Stimulated activated CD8-positive, alpha-beta memory T cell treated with anti-CD3 and anti-CD28 coated beads, Interleukin-15, amount 100 ng/mL, for 48 hours (primary cell): ENCODE results near the gene SSTR1.

Experiments
- DNase-seq, 2 donors: peaks; one replicate each; pipeline ENCODE4 v3.0.0-alpha.2; 2020; ENCODE audit warnings: low read depth in 2 of 2

The SSTR1 gene

DNA sequence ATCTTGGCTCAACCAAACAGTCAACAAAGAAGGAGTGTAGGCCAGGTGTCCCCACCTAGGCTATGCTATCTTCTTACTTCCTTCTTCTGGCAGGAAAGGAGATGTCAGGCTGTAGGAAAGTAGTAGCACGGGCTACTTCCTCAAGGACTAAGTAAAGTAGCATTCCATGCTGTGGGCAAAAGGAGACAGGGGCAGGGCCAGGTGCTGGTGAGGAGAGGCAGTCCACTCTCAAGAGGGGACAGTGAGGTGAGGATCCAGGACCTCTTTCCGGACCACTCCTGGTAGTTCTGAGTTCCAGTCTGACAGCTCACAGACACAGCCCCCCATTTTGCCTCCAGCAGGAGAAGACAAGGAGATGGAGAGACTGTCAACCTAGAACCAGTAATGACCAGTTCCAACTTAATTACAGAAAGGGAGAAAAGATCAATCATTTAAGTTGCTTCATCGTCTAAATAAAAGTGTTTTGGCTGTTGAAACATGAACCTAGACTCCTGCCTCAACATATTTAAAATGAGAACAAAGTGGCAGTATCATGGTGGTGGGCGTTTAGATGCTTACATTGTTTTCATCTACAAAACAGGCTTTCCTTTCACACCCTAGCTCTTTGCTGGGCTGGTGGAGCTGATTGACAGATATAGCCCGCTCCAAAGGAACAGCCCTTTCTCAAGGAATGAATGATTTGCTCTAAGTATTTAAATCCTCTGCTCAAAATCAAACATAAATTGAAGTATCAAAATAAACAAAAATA is 5.1 kb upstream of the SSTR1 start:
- DNase-seq, result no peak

DNA sequence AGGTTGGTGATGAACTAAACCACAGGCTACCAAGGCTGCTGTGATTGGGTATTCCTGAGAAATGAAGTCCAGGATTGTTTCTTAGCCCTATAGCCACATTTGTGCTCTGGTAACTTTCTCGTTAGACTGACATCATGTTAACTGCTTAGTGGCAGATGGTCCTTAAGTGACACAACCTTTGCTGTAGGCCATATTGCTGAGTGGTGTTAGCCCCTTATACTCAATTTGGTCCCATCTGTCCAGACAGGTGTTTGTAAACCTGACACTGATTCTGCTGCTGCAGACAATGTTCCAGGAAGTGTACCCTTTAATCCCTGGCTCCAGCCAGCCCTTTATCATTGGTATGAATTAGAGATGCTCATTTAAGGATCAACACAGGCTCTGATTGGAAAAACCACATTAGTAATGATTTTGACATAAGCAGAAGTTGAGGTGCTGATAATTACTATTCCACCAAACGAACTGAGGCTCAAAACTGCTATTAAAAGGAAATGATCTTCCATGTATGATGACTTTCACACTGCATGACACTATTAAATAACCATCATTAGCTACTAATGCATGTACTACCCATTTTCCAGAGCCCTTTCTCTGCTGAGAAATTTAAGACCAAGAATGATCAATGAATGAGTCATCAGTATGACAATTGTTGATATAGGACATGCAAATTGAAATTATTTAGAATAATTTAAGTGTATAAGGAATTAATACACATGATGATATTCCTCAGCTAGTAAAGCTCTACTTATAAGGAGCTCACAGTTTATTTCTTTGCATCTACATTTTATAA is 3.6 kb upstream of the SSTR1 start:
- no peak for DNase-seq

GRCh38 chr14:38204719-38205115 is 3.0 kb upstream of the SSTR1 start:
- no peak for DNase-seq

DNA sequence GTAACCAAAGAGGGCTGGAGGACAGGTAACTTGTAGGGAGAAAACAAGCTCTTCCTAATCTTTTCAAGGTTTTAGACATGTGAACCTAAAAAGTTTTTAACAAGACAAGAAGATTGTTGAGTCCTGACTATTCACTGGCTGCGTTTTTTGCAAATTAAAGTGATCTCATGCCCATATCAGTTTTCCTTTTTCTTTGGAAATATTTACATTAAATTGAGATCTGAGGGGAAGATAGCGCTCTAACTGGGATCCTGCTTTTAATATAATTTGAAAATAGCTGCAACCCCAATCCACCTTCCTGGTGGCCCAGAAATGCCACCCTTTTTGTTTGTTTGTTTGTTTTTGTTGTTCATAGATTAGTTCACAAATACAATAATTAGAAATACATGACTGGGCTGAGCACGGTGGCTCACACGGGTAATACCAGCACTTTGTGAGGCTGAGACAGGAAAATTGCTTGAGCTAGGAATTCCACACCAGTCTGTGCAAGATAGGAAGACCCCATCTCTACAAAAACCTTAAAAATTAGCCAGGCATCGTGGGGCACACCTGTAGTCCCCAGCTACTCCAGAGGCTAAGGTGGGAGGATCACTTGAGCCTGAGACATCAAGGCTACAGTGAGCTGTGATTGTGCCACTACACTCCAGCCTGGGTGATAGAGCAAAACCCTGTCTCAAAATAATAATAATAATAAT is 2.4 kb upstream of the SSTR1 start:
- no peak for DNase-seq

DNA sequence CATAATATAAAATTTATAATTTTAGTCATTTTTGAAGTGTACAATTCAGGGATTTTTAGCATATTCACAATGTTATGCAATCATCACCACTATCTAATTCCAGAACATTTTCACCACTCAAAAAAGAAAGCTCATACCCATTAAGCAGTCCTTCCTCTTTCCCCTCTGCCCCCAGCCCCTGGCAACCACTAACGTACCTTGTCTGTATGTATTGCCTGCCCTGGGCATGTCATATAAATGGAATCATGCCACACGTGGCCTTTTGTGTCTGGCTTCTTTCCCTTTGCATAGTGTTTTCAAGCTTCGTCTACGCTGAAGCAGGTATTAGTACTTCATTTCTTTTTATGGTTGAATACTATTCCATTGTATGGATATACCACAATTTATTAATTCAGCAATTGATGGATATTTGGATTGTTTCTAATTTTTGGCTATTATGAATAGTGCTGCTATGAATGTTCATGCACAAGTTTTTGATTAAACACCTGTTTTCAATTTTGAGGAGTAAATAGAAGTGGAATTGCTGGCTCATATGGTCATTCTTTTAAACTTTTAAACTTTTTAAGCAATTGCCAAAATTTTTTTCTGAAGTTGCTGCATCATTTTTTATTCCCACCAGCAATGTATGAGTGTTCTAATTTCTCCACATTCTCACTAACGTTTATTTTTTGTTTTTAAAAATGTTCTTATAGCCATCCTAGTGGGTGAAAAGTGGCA is 1.6 kb upstream of the SSTR1 start:
- DNase-seq, result no peak

- no peak for DNase-seq
Observed at GRCh38 chr14:38206689-38207376, 871 bp upstream of the SSTR1 start.

GRCh38 chr14:38207377-38207735 is 348 bp upstream of the SSTR1 start:
- DNase-seq, result no peak

DNA sequence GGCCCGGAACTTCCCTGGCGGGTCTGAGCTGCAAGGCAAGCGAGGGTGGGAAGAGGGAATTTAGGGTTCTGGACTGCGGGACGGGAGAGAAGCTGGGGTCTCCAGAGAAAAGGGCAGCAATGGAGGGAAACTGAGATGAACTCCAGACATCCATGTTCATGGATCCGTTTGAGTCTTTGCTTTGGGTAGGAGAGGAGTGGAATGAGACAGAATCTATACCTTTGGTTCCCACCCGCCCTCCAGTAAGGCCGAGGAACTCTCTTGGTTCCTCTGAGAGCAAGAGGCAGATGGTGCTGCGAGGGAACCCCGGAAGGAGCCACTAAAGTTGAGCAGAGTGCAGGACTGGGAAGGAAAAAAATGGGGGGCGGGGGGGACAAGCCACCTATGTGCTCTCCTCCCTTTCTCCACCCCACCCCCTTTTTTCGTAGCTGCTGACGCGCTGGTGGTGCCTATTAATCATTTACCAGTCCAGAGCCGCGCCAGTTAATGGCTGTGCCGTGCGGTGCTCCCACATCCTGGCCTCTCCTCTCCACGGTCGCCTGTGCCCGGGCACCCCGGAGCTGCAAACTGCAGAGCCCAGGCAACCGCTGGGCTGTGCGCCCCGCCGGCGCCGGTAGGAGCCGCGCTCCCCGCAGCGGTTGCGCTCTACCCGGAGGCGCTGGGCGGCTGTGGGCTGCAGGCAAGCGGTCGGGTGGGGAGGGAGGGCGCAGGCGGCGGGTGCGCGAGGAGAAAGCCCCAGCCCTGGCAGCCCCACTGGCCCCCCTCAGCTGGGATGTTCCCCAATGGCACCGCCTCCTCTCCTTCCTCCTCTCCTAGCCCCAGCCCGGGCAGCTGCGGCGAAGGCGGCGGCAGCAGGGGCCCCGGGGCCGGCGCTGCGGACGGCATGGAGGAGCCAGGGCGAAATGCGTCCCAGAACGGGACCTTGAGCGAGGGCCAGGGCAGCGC is 1.2 kb downstream of the SSTR1 start:
- no peak for DNase-seq

- DNase-seq, result no peak
Observed at GRCh38 chr14:38209572-38210557, 2.2 kb downstream of the SSTR1 start.

DNA sequence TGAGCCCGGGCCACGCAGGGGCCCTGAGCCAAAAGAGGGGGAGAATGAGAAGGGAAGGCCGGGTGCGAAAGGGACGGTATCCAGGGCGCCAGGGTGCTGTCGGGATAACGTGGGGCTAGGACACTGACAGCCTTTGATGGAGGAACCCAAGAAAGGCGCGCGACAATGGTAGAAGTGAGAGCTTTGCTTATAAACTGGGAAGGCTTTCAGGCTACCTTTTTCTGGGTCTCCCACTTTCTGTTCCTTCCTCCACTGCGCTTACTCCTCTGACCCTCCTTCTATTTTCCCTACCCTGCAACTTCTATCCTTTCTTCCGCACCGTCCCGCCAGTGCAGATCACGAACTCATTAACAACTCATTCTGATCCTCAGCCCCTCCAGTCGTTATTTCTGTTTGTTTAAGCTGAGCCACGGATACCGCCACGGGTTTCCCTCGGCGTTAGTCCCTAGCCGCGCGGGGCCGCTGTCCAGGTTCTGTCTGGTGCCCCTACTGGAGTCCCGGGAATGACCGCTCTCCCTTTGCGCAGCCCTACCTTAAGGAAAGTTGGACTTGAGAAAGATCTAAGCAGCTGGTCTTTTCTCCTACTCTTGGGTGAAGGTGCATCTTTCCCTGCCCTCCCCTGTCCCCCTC is 3.0 kb downstream of the SSTR1 start:
- no peak for DNase-seq

DNA sequence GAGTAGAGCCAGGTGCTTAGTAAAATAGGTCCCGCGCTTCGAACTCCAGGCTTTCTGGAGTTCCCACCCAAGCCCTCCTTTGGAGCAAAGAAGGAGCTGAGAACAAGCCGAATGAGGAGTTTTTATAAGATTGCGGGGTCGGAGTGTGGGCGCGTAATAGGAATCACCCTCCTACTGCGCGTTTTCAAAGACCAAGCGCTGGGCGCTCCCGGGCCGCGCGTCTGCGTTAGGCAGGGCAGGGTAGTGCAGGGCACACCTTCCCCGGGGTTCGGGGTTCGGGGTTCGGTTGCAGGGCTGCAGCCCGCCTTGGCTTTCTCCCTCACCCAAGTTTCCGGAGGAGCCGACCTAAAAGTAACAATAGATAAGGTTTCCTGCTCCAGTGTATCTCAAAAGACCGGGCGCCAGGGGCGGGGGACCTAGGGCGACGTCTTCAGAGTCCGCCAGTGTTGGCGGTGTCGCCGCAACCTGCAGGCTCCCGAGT is 3.6 kb downstream of the SSTR1 start:
- no peak for DNase-seq

GRCh38 chr14:38212111-38212510 is 4.4 kb downstream of the SSTR1 start:
- no peak for DNase-seq

GRCh38 chr14:38213001-38213400 is 5.3 kb downstream of the SSTR1 start:
- no peak for DNase-seq

DNA sequence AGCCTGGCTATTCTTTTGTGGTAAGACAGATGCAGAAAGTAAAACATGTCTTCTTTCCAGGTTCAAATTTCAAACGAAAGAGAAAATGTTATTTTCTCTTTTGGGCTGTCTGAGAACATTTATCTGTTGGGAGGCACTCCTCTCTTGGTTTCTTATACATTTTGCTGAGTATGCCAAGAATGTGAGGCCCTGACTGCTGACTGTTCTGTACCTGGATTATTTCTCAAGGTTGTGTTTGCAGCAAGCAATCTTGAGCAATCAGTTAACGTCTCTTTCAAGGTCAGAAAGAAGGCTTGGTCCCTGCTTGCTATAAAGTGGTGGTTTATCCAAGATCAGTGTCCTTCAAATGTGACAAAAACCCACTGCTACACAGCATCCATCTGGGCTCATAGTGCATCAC is 9.8 kb downstream of the SSTR1 start:
- no peak for DNase-seq

- DNase-seq, result no peak
Observed at GRCh38 chr14:38221077-38221476, 13.4 kb downstream of the SSTR1 start.

DNA sequence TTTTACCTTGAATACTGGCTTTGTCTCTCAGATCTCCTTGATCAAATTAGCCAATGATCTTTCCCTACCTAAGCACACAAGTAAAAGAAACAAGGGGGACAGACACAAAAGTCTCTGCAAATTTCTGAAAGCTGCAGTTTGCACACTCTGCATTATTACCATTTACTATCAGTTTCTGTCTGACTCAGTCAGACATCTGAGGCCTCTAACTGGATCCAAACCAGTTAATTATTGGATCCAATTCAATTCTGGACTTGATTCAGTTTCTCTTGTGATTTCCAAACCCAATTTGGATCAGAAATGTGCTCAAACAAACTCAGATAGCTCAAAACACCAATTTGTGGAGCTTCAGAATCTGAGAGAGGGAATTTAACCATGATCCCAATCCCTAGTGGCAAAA is 16.6 kb downstream of the SSTR1 start:
- no peak for DNase-seq

DNA sequence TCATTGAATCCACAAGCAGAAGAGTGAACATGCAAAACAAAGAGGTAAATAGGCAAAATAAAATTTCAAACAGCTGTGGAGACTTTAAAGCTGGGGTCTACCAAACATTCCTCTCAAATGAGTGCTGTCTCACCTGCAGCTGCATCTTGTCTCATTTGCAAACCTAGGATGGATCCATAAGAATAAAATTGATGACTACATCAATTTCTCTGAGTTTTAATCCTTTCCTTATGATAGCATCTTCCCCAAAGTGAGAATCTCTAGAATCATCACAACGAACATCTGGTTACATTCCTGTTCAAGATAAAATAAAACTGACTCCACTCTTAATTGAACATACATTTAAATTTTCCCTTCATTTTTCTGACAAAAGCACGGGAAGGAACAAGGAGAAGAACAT is 18.2 kb downstream of the SSTR1 start:
- no peak for DNase-seq

GRCh38 chr14:38226366-38226765 is 18.7 kb downstream of the SSTR1 start:
- DNase-seq, result no peak

GRCh38 chr14:38233218-38233617 is 25.5 kb downstream of the SSTR1 start:
- DNase-seq, result no peak
